ENCODE data around the gene ELOB. TPM values are rescaled to one million over a fixed set of nuclear protein-coding genes. Genes with fewer than 3 reads are reported as not detected.
"Not testable (repeated sequence)": the region's sequence is repeated elsewhere in the genome, so short reads cannot be mapped to it uniquely, and the experiment has no call there.

Gene ELOB
- polyA plus RNA-seq, 4 donors: 205 to 367 (median 263) TPM

GRCh38 chr16:2726923-2727322, 50.2 kb downstream of the ELOB start:
- no peak for DNase-seq (ENCODE audit: low read depth in 4 of 4, low spot score in 2 of 4)

GRCh38 chr16:2724816-2725348, 52.2 kb downstream of the ELOB start:
- no peak for DNase-seq (ENCODE audit: low read depth in 4 of 4, low spot score in 2 of 4)

DNA sequence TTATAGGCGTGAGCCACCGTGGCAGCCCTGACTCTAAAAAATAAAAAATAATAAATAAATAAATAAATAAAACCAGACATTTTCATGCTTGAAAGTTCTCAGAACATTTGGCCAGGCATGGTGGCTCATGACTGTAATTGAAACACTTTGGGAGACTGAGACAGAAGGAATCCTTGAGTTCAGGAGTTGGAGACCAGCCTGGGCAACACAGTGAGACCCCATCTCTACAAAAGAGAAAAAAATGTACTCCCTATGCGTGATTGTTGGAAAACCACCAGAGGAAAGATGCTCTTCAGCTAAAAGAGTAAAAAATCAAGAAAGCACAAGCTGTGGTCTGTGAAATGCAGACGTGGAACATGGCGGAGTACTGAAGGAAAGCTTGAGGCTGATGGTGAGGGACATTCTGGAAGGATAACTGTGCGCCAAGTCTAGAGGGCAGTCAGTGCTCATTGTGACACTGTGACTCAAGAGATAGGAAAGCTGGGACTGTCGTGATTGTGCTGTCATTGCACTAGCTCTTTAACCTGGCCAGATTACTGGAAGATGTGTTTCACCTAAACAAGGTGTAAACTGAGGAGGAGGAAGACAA, 52.9 kb downstream of the ELOB start:
- no peak for DNase-seq (ENCODE audit: low read depth in 4 of 4, low spot score in 2 of 4)

DNA sequence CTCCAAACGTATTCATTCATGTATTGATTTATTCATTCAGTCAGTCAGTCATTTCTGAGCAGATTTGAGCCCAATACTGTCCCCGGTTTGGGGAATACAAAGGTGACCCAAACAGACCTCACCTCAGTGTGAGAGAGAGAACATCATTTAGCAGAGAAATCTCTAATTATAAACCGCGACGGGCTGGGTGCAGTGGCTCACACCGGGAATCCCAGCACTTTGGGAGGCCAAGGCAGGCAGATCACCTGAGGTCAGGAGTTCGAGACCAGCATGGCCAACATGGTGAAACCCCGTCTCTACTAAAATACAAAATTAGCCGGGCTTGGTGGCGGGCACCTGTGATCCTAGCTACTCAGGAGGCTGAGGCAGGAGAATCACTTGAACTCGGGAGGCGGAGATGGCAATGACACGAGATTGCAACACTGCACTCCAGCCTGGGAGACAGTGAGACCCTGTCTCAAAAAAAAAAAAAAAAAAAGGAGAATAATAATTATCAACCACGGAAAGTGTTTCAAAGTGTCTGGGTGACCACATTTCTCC, 55.4 kb downstream of the ELOB start:
- DNase-seq (ENCODE audit: low read depth in 4 of 4, low spot score in 2 of 4): not testable (repeated sequence)

Other genes starting within 250 kb of the ELOB start
- 10 to 100 TPM in 1 of 4 donors, 1 to 10 TPM in 3; 3.0 to 10.9 (median 7.6) TPM for gene CEMP1, start 245.9 kb downstream of the ELOB start, polyA plus RNA-seq (ENCODE audit: insufficient read length in 4 of 4)
- 10 to 100 TPM; 38.8 to 53.0 (median 49.2) TPM for gene PDPK1, start 239.3 kb downstream of the ELOB start, polyA plus RNA-seq (ENCODE audit: insufficient read length in 4 of 4)
- 10 to 100 TPM; 22.0 to 26.5 (median 23.4) TPM for gene KCTD5, start 94.8 kb downstream of the ELOB start, polyA plus RNA-seq (ENCODE audit: insufficient read length in 4 of 4)
- 1 to 10 TPM in 3 of 4 donors, under 1 TPM in 1; 0.92 to 2.5 (median 2.2) TPM for gene PRSS27, start 57.1 kb downstream of the ELOB start, polyA plus RNA-seq (ENCODE audit: insufficient read length in 4 of 4)
- 100 to 1,000 TPM; 392 to 919 (median 636) TPM for gene SRRM2, start 24.6 kb downstream of the ELOB start, polyA plus RNA-seq (ENCODE audit: insufficient read length in 4 of 4)
- under 1 TPM in 3 of 4 donors, not detected in 1; 0.13 to 0.97 (median 0.46) TPM for gene PRSS33, start 10.3 kb upstream of the ELOB start, polyA plus RNA-seq (ENCODE audit: insufficient read length in 4 of 4)
- not detected for gene PRSS41, start 21.2 kb upstream of the ELOB start, polyA plus RNA-seq (ENCODE audit: insufficient read length in 4 of 4)
- not detected for gene PRSS21, start 40.0 kb upstream of the ELOB start, polyA plus RNA-seq (ENCODE audit: insufficient read length in 4 of 4)
- gene ZG16B, start 53.0 kb upstream of the ELOB start, polyA plus RNA-seq (ENCODE audit: insufficient read length in 4 of 4): 1 to 10 TPM in 1 of 4 donors, under 1 TPM in 3; 0.19 to 1.2 (median 0.61) TPM
- 10 to 100 TPM in 1 of 4 donors, 1 to 10 TPM in 3; 6.3 to 16.6 (median 8.4) TPM for gene PRSS22, start 80.9 kb upstream of the ELOB start, polyA plus RNA-seq (ENCODE audit: insufficient read length in 4 of 4)
- 10 to 100 TPM; 21.9 to 38.4 (median 27.9) TPM for gene FLYWCH2, start 105.9 kb upstream of the ELOB start, polyA plus RNA-seq (ENCODE audit: insufficient read length in 4 of 4)
- gene FLYWCH1, start 134.7 kb upstream of the ELOB start, polyA plus RNA-seq (ENCODE audit: insufficient read length in 4 of 4): 10 to 100 TPM; 19.3 to 40.9 (median 25.4) TPM
- gene KREMEN2, start 187.0 kb upstream of the ELOB start, polyA plus RNA-seq (ENCODE audit: insufficient read length in 4 of 4): 1 to 10 TPM; 1.1 to 2.7 (median 2.3) TPM
- 10 to 100 TPM in 2 of 4 donors, 1 to 10 TPM in 2; 8.7 to 11.4 (median 9.9) TPM for gene PAQR4, start 192.1 kb upstream of the ELOB start, polyA plus RNA-seq (ENCODE audit: insufficient read length in 4 of 4)
- gene PKMYT1, start 203.2 kb upstream of the ELOB start, polyA plus RNA-seq (ENCODE audit: insufficient read length in 4 of 4): 10 to 100 TPM in 3 of 4 donors, 1 to 10 TPM in 1; 9.8 to 29.0 (median 20.1) TPM
- 1 to 10 TPM; 2.2 to 4.8 (median 2.9) TPM for gene CLDN9, start 235.6 kb upstream of the ELOB start, polyA plus RNA-seq (ENCODE audit: insufficient read length in 4 of 4)
- 10 to 100 TPM; 32.8 to 39.4 (median 35.9) TPM for gene CLDN6, start 240.9 kb upstream of the ELOB start, polyA plus RNA-seq (ENCODE audit: insufficient read length in 4 of 4)
- 10 to 100 TPM; 10.1 to 23.1 (median 16.9) TPM for gene TNFRSF12A, start 243.1 kb upstream of the ELOB start, polyA plus RNA-seq (ENCODE audit: insufficient read length in 4 of 4)
- 10 to 100 TPM; 54.2 to 86.5 (median 68.9) TPM for gene HCFC1R1, start 246.7 kb upstream of the ELOB start, polyA plus RNA-seq (ENCODE audit: insufficient read length in 4 of 4)
- 10 to 100 TPM; 28.5 to 36.4 (median 33.1) TPM for gene THOC6, start 246.8 kb upstream of the ELOB start, polyA plus RNA-seq (ENCODE audit: insufficient read length in 4 of 4)

Measured in left renal cortex interstitium (tissue), 4 donors.